Stimulated activated CD8-positive, alpha-beta memory T cell treated with anti-CD3 and anti-CD28 coated beads, Interleukin-4, amount 100 ng/mL, for 24 hours (primary cell): ENCODE results near the gene ZNF576.
A peak's percentile ranks its signal among the peaks of the same experiment; 100 is the strongest.
"Not testable (repeated sequence)": the region's sequence is repeated elsewhere in the genome, so short reads cannot be mapped to it uniquely, and the experiment has no call there.

Source experiments
- DNase-seq: peaks from one replicate; pipeline ENCODE4 v3.0.0-alpha.2; 2020; ENCODE audit warnings: low read depth

ZNF576 gene

DNA sequence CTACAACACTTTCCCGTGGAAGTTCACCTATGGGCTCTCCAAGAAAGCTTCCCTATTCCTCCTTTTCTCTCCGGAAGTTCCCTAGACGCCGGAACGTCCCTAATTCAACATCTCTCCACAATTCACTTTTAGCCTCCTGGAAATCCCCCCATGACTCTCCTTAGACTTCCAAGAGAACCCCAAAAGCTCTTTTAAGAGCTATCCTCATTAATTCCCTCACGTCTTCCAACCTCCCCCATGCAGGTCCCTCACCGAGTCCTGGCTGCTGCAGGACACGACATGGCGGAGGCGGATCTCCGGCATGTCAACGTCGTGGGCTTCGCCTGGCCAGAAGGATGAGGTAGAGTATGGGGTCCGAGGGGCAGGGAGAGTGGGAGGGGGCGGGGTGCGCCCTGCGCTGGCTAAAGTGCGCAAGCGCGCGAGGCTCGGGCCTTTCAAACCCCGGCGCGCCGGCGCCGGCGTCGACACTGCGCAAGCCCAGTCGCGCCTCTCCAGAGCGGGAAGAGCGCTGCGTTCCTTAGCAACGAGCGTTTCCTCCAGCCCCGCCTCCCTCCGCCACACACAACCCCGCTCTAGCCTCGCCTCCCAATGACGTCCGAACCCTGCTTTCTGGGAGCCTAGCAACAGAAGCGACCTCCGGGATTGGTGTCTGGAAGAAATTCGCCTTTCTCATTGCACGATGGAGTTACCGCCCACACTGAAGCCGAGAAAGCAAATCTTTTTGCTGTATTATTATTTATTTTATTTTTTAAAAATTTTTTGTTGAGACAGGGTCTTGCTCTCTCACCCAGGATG is 21.0 kb upstream of the ZNF576 start, which contains the start of the genes PINLYP and XRCC1:
TSS of gene PINLYP (plus strand) at position 646 of the 795 bp plus-strand sequence. CDS start 1,391 bp downstream, outside the sequence.
TSS of gene XRCC1 (minus strand) at position 372 of the 795 bp plus-strand sequence. CDS start at position 303, 69 bp downstream.
- peak; percentile 94 for DNase-seq

DNA sequence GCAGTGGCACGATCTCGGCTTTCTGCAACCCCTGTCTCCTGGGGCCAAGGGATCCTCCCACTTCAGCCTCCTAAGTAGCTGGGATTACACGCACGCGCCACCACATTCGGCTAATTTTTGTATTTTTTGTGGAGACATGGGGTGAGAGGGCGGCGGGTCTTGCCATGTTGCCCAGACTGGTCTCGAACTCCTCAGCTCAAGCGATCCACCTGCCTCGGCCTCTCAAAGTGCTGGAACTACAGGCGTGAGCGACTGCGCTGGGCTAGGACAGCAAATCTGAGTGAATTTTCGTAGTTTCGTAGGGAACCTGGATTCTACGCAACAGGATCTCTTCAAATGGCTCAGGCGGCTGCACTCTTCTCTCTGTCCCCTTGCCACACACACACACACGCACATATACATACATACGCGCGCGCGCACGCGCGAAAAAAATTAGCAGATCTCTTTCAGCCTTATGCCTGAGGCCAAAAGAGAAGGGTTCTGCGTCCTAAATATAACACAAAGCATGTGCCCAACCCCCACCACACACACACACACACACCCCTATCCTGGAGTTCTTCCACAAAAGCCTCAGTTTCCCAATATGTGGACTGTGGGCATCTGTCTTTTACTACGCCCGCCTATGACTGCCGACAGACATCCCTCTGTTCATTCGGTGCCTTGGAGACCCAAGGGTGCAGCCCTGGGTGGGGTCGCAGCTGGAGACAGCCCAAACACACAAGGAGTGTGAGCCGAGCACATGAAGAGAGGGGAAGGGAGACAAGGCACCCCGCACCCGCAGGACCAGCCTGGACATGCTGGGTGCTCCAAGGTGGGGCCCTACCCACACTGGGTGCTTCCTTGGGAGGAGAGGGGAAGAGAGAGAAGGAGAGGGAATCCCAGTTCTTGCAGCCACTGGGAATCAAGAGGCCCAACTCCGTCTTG is 20.2 kb upstream of the ZNF576 start:
- DNase-seq, result no peak

DNA sequence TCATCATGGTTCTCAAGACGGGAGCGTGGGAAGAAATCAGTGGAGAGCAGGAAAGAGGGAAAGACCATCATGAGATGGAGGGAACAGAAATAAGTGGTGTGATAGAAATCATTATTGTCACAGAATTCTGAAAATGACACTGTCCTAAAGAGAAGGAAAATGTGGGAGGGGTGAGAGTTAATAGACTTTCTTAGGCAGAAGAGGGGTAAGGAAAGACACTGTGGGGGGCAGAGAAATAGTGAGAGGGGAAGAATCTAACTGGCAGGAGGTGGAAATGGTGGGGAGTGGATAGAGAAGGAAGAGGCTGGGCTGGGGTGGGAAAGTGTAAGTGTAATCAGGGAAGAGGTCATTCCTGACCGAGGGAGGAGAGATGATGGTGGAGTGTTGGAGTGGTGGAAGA is 17.6 kb upstream of the ZNF576 start:
- DNase-seq, result no peak

DNA sequence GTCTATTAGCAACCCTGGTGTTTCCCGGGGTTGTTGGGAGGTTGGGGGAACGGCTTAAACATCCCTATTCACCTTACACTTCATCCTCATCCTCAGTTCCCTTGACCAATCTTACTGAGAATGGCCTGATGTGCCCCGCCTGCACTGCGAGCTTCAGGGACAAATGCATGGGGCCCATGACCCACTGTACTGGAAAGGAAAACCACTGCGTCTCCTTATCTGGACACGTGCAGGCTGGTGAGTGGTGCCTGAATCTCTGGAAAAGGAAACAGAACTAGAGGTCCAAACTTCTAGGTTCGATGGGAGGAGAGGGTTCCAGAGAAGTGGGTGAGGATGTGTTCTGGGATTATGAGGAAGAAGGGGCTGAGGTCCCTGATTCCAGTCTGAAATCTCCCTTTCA is 14.9 kb upstream of the ZNF576 start:
- DNase-seq, result no peak

DNA sequence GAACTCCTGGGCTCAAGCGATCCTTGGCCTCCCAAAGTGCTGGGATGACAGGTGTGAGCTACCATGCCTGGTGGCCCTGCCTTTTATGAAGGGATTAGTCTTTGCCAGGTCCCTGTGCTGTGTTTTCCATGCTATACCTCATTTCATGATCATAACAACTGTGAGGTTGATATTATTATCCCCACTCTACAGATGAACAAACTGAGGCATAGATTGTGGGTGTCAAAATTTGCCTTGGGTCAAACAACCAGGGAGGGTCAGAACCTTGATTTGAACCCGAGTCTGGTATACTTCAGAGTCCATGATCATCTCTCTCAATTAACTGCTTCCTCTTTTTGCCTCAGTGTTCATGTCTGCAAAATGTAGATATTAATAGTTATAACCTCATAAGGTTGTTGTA is 13.9 kb upstream of the ZNF576 start:
- DNase-seq, result no peak

DNA sequence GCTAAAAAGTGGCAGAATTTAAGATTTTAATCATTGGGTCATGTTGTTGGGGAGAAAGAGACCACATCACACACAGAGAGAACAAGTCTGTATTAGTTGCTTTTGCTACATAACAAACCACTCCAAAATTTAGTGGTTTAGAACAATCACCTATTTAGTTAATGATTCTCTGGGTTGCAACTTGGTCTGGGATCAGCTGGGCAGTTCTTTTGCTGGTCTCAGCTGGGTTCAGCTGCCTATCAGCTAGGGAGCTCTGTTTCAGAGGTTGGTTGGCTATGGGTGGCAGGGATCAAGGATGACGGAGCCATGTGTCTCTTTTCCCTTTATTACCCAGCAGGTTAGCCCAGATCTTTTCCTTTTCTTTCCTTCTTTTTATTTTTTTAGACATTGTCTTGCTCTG is 11.9 kb upstream of the ZNF576 start:
- DNase-seq, result no peak

DNA sequence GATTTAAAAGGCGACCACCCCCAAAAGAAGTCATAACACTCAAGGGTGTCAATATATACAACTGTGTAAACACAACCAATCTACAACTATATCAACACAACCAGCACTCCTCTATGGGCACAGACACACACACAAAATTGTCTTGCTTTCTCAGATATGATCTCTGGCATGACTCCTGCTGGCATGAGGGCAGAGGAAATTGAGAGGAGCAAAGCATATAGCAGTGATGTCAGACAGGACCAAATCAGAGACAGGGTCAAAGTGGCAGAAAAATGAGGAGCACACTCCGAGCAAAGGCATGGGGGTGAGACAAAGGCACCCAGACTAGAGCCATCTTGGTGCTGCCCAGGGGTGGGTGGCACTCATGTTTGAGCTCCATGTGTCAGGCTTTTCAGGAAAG is 10.0 kb upstream of the ZNF576 start:
- no peak for DNase-seq

DNA sequence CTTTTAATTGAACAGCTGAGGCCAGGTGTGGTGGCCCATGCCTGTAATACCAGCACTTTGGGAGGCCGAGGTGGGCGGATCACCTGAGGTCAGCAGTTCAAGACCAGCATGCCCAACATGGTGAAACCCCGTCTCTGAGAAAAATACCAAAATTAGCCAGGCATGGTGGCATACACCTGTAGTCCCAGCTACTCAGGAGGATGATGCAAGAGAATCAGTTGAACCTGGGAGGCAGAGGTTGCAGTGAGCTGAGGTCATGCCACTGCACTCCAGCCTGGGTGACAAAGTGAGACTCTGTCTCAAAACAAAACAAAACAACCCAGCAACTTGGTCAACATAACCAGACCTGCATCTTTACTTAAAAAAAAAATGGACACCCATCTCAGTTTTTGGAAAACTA is 9.4 kb upstream of the ZNF576 start:
- DNase-seq, result not testable (repeated sequence)

DNA sequence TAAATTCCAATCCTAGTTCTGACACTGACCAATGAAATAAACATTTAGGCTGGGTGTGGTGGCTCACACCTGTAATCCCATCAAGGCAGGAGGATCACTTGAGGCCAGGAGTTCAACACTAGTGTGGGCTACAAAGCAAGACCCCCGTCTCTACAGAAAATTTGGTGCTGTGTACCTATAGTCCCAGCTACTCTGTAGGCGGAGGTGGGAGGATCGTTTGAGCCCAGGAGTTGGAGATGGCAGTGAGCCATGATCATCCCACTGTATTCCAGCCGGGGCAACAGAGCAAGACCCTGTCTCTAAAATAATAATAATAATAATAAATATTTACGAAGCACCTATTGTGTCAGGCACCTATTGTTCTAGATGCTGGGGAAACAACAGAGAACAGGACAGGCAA is 7.1 kb upstream of the ZNF576 start:
- DNase-seq, result no peak

DNA sequence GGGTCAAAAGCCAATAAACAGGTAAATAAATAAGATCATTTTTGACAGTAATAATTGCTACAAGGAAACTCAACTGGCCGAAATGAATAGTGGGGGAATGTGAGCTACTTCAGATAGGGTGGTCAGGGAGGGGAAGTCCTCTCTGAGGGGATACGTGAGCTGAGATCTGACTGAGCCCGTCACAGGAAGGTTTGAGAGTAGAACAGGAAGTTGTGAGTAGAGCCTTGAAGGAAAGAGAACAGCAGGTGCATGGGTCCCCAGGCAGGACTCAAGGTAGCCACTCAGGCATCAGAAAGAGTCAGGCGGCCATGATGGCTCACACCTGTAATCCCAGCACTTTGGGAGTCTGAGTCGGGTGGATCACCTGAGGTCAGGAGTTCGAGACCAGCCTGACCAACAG is 6.7 kb upstream of the ZNF576 start:
- DNase-seq, result no peak

DNA sequence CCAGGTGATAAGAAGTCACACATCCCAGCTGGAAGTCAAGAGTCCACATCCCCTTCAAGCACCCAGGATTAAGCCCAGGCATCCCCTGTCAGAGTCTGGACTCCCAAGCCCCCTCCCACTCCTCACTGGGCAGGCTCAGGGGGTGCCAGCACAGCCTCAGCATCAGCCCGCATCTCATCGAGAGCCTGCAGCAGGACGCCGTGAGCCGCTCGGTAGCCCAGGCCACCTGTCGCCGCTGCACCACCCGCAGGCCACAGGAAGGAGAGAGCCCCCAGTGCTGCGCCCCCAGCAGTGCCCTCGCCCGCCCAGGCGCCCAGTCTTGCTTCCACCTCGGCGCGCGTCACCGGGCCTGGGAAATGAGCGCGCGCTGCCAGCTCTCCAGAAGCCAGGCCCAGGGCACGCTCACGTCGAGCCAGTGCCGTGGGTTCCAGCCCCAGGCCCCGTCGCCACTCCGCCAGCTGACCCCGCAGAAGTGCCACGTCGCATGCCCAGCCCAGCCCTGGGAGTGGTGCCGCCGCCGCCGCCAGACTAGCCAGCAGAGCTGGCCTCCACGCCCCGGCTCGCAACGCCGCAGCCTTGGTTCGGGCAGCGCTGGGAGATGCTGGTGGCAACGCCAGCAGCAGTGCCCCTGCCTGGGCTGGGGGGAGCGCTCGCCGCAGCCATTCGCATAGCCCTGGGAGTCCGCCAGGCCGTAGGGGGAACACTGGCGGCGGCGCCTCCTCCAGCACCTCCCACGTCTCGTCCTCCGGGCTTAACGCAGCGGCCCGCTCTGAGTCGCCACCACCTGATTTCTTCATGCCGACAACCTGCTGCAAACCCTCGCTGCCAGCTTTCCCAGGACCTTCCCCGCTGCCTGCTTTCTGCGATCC is 4.3 kb upstream of the ZNF576 start:
- no peak for DNase-seq

DNA sequence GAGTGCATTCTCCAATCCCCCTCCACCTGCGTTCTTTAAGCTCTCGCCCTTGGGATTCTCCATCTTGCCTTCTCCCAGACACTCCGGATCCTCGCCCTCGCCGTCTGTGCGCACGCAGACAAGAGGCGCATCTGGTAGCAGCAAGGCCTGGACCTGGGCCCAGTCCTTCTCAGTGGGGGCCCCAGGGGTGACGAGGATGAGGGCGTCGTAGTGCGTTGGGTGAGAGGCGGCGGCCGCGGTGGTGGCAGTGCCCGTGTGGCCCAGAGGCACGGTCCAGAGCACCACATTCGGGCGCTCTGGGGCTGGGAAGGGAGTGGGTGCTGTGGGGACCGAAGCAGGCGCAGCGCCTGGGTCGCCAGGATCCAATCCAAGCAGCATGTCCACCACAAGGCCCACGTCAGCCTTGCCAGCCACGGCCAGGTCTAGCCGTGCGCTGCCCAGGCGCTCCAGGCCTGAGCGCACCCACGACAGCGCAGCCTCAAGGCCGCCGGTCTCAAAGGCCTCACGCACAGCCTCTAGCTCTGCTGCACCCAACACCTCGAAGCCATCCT is 3.5 kb upstream of the ZNF576 start:
- DNase-seq, result no peak

DNA sequence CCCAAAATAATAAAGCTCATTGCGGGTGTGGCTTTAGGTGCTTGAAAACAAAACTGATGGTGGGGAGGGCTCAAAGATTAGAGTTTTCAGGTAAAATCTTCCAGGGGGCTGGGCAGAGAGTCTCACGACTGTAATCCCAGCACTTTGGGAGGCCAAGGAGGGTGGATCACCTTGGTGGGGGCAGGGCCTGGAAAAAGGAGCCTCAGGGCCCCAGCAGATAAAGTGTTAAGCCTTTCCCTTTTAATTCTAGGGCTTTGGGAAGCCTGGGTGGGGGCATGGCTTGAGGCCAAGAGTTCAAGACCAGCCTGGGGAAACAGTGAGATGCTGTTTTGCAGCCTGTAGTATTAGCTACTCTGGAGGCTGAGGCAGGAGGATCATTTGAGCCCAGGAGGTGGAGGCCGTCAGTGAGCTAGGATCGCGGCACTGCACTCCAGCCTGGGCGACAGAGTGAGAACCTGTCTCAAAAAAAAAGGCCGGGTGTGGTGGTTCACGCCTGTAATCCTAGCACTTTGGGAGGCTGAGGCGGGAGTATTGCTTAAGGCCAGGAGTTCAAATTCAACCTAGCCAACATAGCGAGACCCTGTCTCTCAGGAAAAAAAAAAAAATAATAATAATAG is 2.2 kb upstream of the ZNF576 start:
- DNase-seq, result no peak

DNA sequence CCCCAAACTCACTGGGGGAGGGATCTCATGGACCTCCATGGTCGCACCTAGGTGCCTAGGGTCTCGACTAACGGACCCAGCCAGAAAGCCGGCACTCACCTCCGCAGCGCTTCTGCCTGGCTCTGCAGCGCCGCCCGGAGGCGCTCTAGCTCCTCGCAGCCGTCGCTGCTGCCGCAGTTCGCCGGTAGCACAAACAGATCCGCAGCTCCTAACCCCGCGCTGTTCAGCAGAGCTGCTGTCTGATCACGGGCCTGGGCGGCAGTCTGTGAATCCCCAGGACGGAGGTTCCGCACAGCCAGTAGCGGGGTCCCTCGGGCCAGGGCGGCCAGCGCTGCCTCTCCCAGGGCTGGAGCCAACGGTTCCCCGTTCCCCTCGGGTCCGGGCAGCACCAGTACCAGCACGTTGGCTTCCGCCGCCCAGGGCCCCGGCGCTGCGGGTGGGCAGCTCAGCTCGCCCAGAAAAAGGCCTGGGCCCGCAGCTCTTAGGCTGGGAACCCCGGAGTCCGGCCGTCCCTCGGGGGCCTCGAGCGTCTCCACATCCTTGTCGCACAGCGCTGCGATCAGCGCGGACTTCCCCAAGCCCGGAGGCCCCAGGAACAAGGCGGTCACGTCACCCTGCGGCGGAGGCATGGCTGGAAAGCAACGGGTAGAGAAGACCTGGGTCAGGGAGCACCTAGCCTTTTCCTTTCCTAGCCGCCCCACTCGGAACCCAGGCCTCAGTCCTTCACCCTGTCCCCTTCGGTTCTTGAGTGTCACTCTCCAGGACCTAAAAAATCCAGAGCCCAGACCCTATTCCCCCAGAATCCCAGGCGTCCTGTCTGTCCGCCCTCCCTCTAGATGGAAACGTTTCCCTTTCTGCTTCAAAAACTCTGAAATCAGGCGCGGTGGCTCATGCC is 1.4 kb upstream of the ZNF576 start:
- DNase-seq, result peak; percentile 48

DNA sequence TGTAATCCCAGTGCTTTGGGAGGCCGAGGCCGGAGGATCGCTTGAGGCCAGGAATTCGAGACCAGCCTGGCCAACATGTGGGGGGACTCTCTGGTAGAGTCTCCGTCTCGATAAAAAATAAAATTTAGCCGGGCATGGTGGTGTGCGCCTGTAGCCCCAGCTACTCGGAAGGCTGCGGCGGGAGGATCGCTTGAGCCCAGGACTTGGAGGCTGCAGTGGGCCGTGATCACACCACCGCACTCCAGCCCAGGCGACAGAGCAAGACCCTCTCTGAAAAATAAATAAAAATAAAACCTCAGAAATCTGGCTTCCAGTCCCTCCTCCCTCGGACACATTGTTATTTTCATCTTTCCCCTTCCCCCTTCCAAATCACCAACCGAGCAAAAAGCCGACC is 793 bp upstream of the ZNF576 start:
- no peak for DNase-seq

DNA sequence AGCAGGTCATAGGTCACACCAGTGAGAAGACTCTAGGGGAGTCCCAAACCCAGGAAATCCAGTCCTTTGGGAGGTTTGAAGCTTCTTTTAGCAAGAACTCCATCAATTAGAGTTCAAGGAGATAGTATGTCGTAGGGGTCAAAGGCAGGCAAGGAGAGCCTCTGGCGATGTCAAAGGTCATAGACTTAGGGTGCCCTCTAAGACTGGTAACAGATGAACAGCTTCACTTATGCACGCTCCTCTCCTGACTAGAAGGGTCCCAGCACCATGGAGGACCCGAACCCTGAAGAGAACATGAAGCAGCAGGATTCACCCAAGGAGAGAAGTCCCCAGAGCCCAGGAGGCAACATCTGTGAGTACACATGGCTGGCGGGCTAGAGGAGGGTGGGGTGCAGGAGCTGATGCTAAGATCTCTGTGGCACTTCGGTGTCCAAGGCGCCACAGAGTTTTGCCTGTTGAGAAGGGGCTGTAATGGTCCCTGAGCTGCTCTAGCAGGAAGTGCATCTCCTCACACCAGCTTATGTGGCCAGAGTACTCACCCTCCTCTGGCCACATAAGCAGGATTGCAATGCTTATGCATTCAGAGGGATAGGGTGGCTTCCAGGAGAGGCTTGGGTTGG is 557 bp downstream of the ZNF576 start:
- DNase-seq, result no peak

DNA sequence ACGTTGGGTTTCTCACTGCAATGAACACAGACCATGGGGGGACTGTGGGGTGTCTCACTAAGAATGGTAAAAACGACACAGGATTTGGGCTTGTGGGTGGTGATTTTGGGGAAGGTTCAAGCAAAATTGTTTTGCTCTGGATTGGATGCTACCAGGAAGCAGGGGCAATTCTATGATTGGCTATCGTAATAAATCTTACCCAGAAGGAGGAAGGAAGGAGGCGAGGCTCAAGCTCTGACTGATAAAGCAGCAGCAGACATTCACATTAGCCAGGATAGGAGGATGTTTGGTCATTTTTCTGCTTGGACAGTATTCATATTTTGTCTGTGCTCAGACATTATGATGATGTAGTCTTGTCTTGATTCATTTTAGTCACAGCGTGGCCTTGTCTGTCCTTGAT is 1.5 kb downstream of the ZNF576 start:
- DNase-seq, result no peak

DNA sequence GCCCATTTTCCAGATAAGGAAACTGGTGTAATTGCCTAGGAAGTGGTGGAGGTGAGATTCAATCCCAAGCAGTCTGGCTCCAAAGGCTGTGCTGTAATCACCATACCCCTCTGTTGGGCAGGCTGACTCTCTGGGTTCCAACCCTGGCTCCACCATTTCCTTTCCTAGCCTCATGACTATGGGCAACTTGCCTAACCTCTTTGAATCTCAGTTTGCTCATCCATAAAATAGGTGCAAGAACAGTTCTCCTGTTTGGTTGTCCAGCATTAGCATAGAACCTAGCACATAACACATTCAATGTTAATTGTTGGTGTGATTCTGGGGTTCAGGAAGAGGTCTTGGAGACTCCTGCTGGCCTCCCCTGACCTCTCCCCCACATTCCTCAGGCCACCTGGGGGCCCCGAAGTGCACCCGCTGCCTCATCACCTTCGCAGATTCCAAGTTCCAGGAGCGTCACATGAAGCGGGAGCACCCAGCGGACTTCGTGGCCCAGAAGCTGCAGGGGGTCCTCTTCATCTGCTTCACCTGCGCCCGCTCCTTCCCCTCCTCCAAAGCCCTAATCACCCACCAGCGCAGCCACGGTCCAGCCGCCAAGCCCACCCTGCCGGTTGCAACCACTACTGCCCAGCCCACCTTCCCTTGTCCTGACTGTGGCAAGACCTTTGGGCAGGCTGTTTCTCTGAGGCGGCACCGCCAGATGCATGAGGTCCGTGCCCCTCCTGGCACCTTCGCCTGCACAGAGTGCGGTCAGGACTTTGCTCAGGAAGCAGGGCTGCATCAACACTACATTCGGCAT is 2.2 kb downstream of the ZNF576 start:
- DNase-seq, result no peak
